HG03378 (cell line): ENCODE measurements around the gene ATXN10.
A peak's percentile ranks its signal among the peaks of the same experiment; 100 is the strongest.
"Not testable (repeated sequence)": the region's sequence is repeated elsewhere in the genome, so short reads cannot be mapped to it uniquely, and the experiment has no call there.

Experiments used
- ATAC-seq: cut with Tn5 transposase; IDR thresholded peaks from one replicate; pipeline ENCODE4 v1.9.1; 2021; ENCODE audit warnings: mild to moderate bottlenecking, moderate library complexity; ENCODE audit not compliant: unreplicated experiment

ATXN10 gene

DNA sequence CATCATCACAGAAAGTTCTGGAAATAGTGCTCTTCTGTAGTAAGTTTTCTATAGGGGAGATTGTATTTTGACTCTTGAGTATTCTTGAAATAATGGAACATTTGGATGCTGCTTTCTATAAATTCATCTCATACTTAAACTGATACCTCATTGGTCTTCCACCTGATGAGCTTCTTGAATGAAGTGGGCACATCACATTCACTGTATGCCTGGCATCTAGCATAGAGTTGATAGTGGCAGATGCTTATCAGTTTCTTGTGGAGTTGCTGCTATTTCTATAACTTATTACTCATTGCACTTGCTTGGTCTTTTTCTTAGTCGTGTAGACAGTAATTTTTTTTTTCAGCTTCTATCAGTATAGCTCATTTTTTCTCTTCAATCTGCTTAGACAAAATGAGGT is 5.4 kb downstream of the ATXN10 start:
- ATAC-seq: no peak

DNA sequence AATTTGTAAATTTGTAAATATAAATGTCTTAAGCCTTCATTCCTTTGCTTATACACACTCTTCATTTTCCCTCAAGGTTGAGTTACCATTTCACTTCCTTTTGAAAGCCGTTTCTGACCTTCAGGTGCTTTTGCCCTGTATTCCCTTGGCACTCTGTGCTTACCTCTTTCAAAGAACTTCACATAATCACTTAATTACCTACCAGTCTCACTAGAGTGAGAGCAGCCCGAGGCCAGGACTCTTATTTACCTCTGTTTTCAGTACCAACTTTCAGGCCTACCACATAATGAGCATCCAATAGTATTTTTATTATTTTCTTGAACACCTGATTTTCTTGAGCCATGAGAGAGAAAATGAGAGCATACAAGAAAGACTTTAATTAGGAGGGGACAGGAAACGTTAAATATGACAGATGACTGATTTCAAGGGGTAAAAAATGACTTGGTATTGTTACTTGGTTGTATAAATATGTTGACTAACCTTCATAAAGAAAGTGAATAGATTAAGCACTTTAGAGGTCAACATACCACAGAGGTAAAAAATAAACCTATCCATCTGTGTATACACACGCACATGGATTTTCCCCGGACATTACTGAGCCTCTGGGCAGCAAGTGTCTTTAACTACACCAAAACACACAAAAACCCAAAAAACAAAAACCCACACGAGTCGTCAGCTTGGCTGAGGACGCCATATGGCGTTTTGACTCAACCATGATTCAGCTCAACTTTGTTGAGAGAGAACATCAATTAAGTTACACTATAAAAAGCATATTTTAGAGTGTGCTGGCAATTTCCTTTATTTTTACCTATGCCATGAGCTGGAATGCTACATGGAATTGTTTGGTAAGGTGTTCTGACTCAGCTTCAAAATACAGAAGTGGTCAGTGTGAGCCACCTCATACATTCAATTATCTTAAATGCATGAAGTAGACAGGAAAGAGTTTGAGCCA is 7.6 kb downstream of the ATXN10 start:
- ATAC-seq: no peak

DNA sequence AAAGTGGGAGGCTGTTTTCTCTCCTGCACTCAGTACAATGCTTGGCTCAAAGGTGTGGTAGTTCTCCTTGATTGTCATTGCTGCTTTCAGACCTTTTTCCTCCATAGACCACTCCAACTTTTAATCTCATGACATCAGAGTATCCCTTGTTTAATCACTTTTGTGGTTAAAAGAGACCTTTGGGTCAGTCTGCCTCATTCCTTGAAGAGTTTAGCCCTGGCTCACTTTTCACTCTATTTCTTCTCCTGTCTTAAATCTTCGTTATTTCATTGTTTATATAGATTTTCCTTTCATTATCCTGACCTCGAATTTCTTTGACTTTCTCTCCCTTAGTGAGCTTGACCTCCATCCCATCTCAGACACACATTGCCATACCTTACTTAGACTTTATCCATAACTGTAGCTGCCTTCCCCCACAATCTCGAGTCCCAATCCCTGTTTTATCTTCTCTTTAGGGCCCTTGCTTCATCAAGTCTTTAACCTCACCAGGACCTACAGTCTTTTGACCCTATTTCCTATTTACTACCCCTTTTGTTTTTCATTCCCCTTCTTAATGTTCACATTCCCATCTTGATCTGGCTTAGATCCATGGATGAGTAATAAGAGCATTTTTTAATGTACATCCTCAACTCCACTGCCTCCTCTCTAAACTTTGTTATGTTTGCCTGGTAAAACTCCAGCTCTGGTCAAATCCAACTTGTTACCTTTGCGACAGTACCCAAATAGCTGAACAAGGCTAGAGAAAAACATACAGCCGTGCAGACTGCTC is 9.5 kb downstream of the ATXN10 start:
- ATAC-seq: no peak

DNA sequence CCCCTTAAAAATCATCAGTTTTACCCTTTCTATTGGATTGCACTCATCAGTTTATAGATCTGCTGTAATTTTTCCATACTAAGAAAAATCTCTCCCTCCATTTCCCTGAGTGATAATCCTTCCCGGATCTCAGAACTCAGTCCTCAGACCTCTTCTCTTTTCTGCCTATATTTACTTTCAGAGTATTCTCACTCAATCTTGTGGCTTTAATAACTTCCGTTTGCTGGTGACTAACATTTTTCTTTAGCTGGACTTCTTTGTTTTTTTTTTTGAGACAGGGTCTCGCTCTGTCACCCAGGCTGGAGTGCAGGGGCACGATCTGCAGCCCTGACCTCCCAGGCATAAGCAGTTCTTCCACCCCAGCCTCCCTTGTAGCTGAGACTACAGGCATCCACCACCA is 10.4 kb downstream of the ATXN10 start:
- no peak for ATAC-seq

DNA sequence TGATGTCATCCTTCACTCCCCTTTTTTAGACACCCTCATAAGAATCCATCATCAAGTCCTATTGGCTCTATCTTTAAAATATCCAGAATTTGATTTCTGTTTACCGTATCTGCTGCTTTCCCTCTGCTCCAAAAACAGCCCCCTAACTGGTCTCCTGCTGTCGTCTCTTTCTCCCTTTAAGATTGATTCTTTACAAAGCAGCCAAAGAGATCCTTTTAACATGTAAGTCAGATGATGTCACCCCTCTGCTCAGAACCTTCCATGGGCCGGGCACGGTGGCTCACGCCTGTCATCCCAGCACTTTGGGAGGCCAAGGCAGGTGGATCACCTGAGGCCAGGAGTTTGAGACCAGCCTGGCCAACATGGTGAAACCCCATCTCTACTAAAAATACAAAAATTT is 11.1 kb downstream of the ATXN10 start:
- not testable (repeated sequence) for ATAC-seq

DNA sequence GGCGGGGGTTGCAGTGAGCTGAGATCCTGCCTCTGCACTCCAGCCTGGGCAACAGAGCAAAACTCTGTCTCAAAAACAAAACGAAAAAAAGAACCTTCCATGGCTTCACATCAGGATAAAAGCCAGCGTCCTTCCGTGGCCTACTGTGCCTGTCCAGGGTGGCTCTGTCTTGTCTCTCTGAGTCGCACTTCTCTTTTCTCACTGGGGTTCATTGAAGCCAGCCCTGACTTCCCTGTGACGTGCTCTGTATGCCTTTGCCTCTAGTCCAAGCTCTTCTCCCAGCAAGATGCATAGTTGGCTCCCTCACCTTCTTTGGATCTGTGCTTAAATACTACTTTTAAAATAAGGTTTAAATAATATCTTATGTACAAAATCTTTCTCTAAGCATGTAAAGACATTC is 11.6 kb downstream of the ATXN10 start:
- no peak for ATAC-seq

DNA sequence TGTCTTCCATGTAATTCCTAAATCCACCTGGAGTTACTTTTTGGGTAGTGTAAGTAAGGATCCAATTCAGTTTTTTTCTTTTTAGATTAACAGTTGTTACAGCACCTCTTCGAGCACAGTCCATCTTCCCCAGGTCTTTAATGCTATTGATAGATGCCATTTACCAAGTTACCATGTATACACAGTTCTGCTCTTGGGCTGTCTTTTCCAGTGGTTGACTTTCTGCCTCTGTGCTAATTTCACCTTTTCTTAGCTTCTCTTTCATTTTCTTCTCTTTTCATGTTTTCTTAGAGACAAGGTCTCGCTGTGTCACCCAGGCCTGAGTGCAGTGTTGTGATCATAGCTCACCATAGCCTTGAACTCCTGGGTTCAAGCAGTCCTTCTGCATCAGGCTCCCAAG is 12.0 kb downstream of the ATXN10 start:
- no peak for ATAC-seq

DNA sequence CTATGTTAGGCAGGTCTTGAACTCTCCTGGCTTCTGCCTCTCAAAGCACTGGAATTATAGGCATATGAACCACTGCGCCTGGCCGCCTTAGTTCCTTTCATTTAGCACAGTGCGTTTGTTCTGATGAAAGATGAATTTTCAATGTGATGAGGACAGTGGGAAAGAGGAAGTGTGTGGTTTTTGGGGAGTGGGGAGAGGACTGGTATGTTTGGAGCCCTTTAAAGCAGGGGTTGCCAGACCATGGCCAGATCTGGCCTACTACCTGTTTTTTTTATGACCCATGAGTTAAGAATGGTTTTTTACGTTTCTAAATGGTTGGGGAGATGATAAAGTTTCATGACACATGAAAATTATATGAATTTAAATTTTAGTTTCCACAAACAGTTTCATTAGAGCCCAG is 12.5 kb downstream of the ATXN10 start:
- ATAC-seq: no peak

DNA sequence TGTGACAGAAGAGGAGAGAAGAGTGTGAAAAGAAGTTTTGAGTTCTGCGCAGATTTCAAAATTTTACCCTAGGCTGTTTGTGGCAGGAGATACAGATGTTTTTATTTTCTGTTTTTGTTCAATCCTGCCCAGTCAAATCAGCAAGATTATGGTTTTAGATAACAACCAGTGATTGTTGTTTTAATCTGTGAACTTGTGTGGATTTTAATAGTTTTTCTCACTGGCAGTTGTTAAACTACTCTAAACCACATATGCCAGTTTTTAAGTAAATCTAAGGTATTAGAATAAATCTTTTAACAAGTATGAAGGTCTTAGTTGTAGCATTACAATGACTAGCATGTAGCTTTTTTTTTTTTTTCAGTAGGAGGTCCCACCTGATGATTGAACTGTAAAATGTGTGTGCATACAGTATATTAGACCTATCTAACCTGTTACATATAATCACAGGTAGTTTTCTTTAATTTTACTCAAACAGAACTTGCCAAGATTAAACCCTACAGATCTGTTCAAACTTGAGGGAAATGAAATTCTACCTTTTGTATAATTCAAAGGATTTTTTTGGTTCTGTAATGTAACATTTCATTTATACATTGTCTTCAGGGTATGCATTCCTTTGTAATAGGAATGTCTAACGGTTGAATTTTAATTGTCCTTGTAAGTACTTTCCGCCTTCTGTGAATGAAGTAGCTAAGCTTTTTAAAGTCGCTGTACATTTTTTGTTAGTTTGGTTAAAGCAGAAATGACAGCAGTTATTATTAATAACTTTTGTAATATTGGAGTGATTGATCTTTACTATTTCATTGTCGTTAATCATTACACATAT is 13.3 kb downstream of the ATXN10 start:
- no peak for ATAC-seq

DNA sequence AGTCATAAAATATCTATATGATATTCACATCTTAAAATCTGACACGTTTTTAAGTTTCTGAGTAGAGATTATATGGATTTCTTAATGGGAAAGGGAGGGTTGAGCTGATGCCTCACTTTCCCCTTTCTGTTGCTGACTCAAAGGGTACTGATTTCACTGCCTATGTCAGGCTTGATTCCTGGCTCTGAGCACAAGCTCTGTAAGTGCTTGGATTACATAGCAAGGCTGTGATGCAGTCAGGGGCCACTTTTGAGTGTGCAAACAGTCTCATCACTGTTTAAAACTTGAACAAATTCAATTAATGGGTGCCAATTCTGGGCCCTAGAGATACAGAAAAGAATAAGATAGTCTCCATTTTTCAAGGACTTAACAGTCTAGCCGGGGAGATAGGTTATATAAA is 14.4 kb downstream of the ATXN10 start:
- no peak for ATAC-seq

DNA sequence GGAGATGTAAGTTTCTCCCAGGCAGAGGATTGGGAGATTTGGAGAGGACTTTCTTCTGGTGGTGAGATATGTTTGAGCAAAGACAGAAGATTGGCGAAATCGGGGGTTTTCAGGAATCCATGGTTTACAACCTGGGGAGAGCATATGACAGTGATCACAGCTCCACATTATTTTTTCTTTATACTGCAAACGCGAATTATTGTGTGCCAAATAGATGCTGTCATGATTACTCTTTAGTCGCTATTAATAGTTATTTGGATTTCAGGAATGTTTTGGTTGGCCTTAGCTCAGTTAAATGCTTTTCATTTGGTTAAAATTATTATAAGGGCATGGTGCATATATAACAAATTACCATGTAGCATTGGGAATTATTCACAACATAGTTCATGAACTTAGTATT is 15.2 kb downstream of the ATXN10 start:
- no peak for ATAC-seq

DNA sequence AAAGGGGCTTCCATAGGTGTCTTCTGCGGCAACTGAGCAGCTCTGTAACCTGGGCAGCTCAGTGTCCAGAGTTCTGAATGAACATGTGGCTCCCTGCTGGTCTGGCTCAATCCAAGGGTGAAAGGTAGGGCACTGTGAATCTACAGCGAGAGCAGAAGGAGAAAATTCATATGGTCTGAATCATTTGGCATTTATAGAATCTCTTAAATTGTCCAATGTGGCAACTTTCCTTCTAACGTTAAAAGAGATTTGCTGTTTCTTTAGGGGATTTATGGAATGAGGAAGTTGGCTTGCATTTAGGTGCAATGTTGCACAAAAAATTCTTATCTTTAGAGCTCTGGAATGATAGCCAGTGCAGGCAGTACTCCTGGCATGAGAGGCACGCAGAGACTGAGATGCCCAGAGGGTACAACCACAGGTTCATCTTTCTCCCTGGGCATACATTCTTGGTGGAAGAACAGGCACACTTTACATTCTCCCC is 17.0 kb downstream of the ATXN10 start:
- ATAC-seq: no peak

DNA sequence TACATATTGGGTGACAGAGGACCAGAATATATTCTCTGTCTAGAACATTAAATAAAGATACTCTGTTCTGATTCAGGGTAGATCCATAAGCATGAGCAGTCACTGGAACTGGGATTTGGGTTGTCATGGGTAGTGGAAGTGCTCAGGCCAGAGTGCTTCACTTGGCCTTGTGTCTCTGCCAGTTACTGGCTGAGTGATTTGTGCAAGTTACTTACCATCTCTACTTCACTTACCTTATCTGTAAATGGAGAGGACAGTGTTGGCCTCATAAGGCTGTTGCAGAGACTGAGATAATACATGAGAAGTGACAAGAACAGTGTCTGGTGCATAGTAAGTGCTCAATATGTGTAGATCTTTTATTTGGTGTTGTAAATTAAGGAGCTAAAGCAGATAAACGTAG is 17.6 kb downstream of the ATXN10 start:
- ATAC-seq: no peak

DNA sequence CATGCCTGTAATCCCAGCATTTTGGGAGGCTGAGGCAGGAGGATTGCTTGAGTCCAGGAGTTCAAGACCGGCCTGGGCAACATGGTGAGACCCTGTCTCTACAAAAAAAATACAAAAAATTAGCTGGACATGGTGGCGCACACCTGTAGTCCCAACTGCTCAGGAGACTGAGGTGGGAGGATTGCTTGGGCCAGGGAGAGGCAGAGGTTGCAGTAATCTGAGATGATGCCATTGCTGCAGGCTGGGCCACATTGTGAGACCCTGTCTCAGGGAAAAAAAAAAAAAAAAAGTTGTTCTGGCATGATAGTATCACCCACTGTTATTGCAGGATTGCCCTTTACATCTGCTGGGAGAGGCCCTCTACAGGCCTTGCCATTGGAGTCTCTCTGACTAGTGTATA is 18.4 kb downstream of the ATXN10 start:
- no peak for ATAC-seq

DNA sequence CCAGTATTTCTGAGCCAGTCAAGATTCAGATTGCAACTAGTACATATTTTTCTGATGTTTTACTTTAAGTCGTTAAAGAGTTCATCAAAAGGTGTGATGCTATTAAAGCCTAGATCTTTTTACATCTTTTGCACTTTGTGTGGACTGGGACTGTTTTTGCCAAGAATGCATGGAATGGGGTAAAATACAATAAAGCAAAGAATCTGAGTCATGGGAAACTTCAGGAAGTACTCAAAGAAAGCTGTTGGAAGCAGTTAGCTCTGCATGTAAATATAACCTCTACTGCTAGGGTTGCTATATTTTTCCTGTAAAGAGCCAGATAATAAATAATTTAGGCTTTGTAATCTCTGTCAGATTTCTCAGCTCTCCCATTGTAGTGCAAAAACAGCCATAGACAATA is 20.9 kb downstream of the ATXN10 start:
- ATAC-seq: no peak

DNA sequence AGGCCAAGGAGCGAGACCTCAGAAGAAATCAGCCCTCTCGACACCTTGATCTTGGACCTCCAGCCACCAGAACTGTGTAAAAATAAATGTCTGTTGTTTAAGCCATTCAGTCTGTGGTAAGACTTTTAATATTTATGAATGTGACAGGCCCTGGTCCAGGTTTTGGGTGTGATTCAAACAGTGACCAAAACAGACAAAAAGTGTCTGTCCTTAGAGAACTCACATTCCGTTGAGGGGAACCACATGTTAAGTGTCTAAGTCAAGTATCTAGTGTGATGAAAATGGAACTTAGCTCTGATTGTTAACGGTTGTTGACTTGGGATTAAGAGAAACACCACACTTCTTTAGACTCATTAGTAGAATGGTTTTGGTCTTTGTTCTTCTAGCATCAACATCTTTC is 22.2 kb downstream of the ATXN10 start:
- no peak for ATAC-seq

DNA sequence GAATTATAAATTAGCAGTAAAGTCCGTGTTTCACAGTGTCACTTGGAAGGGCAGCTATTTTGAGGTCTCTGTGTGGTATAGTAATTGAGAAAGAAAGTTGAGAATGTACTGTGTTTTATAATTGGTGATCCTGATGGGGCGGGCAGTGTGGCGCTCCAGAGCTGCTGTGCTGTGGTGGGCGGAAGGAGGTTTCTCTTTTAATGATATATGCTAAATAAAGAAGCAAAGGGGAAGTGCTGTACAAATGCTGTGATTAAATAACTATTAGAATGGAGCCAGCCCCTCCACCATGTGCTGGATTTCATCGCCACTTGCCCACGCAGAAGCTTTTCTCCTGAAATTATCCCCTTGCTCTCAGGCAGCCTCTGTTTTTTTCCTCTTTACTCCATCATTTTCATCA is 24.6 kb downstream of the ATXN10 start:
- peak; percentile 62 for ATAC-seq

DNA sequence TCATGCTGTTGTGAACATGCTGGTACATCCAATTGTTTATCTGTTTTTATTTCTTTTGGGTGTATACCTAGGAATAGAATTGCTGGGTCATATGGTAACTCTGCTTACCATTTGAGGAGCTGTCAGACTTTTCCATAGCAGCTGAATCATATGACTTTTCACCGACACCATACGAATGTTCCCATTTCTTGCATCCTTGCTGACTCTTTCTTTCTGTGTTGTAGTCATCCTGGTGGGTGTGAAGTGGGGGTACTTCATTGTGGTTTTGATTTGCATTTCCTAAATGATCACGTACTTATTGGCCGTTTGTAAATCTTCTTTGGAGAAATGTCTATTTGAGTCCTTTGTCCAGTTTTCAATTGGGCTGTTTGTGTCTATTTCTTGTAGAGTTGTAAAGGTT is 26.5 kb downstream of the ATXN10 start:
- ATAC-seq: no peak

DNA sequence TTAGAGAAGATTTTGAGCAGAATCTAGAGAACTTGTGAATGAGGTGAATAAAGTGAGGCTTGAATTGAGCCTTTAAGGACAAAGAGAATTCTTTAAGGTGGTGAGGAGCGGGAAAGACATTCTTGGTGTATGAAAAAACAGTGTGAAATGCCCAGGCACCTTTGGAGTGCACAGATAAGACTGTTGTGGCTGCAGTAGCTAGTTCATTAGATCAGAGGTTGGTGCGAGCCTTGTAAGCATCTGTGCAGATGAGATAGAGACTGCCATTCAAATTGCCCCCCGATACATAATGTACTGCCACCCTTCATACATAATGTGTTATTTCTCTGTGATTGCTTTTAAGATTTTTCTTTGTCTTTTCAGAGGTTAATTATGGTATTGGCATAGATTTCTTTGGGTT is 31.3 kb downstream of the ATXN10 start:
- ATAC-seq: no peak

DNA sequence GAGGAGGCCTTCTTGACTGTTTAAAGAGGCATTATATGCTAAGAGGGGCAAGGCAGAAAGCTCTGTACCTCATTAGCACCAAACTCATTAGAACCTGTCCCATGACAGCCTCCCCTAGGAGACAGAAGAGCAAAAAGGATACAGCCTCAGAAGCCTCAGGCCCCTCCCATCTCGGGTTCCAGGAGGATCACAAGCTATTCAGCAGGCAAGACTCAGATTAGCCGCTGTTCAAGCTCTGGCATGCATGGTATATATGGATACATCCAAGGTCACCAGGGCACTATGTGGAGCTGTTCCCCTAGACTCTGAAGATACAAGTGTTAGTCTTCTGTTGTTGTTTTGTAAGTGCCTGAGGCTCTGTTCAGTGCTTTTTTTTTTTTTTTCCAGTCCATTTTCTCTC is 32.1 kb downstream of the ATXN10 start:
- no peak for ATAC-seq

DNA sequence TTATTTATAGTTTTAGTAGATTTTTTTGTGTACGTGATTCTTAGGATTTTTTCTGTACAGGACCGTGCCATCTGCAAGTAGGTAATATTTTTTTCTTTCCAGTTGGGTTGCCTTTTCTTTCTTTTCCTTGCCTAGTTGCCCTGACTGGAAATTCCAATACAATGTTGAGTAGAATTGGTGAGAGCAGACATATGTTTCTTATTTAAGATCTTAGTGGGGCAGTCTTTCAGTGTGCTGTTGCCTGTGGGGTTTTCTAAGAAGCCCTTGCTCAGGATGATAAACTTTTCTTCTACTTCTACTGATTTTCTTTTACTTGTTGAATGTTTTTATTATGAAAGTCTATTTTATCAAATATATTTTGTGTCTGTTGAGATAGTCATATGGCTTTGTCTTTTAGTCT is 33.0 kb downstream of the ATXN10 start:
- no peak for ATAC-seq
